ENCODE data around the gene ARHGEF40. TPM values are rescaled to one million over a fixed set of nuclear protein-coding genes. Genes with fewer than 3 reads are reported as not detected.

The ARHGEF40 gene
- total RNA-seq, 1 donor from 2014 or later = 6.8 TPM

DNA sequence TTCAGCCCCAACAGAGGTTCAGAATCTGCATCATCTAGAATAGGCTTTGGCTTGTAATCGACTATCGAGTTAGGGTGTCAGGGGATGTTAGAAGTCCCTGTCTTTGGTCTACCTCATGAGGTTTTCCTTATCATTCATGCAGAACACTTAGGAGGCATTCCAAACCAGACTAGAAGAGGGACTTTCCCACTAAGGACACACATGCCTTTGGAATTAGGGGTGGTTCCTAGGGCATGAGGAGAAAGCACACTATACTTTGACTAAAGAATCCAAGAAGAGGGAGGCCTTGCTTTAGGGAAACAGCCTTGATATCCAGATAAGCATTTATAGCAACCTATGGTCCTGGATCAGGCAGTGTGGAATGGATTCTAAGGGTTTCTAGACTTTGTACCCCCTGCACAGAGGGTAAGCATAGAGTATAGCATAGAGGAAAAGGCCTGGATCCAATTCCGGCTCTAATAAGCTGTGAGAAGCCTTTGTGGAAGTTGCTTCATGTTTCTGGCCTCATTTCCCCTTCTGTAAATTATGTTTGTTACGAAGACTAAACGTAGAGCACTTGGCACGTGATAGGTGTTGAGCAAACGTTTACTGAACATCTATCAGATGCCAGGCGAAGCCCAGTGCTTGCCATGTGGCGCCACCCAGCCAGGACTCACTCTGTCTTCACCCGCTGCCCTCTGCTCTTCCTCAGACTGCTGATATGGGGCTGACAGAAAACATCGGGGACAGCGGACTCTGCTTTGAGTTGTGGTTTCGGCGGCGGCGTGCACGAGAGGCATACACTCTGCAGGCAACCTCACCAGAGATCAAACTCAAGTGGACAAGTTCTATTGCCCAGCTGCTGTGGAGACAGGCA, 15.1 kb downstream of the ARHGEF40 start:
- FAIRE-seq (peak; percentile 58), DNase-seq (ENCODE audit: low read depth) (peak; percentile 74)
- Histone ChIP-seq H3K4me3 (ENCODE audit: low read depth, low read length) (no peak overlapping the region), H3K27me3 (ENCODE audit: control insufficient read depth, insufficient read depth, low read length) (no peaks in the 10 kb centered on the region), H3K36me3 (ENCODE audit: control insufficient read depth, insufficient read depth, low read length) (peaks cover 2% of the 10 kb centered on the region)
- TF ChIP-seq, protein P1, sequence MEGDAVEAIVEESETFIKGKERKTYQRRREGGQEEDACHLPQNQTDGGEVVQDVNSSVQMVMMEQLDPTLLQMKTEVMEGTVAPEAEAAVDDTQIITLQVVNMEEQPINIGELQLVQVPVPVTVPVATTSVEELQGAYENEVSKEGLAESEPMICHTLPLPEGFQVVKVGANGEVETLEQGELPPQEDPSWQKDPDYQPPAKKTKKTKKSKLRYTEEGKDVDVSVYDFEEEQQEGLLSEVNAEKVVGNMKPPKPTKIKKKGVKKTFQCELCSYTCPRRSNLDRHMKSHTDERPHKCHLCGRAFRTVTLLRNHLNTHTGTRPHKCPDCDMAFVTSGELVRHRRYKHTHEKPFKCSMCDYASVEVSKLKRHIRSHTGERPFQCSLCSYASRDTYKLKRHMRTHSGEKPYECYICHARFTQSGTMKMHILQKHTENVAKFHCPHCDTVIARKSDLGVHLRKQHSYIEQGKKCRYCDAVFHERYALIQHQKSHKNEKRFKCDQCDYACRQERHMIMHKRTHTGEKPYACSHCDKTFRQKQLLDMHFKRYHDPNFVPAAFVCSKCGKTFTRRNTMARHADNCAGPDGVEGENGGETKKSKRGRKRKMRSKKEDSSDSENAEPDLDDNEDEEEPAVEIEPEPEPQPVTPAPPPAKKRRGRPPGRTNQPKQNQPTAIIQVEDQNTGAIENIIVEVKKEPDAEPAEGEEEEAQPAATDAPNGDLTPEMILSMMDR (IDR thresholded peaks at IDR 0.05; ENCODE audit: insufficient read depth, low read length, severe bottlenecking) = no peak

DNA sequence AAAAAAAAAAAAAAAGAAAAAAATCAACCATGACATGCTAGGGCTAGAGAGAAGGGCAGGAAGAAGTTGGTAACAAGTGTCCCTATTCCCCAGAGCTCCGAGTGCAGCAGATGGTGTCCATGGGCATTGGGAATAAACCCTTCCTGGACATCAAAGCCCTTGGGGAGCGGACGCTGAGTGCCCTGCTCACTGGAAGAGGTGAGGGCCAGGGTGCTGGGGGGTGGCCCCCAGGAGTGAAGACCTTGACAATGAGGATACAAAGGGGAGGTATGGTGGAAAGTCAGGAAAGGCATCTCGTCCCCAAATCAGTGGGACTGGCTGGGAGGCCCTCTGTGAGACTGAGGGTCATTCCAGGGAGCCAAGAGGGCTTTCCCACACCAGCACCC, 16.8 kb downstream of the ARHGEF40 start:
- TF ChIP-seq, protein P1 (IDR thresholded peaks at IDR 0.05; ENCODE audit: insufficient read depth, low read length, severe bottlenecking) = no peak
- FAIRE-seq (no peak), DNase-seq (ENCODE audit: low read depth) (no peak)
- H3K4me3 ChIP-seq (ENCODE audit: low read depth, low read length) = no peak overlapping the region
- peaks cover 11% of the 10 kb centered on the region for H3K36me3 ChIP-seq (ENCODE audit: control insufficient read depth, insufficient read depth, low read length)
- H3K27me3 ChIP-seq (ENCODE audit: control insufficient read depth, insufficient read depth, low read length) = no peaks in the 10 kb centered on the region

DNA sequence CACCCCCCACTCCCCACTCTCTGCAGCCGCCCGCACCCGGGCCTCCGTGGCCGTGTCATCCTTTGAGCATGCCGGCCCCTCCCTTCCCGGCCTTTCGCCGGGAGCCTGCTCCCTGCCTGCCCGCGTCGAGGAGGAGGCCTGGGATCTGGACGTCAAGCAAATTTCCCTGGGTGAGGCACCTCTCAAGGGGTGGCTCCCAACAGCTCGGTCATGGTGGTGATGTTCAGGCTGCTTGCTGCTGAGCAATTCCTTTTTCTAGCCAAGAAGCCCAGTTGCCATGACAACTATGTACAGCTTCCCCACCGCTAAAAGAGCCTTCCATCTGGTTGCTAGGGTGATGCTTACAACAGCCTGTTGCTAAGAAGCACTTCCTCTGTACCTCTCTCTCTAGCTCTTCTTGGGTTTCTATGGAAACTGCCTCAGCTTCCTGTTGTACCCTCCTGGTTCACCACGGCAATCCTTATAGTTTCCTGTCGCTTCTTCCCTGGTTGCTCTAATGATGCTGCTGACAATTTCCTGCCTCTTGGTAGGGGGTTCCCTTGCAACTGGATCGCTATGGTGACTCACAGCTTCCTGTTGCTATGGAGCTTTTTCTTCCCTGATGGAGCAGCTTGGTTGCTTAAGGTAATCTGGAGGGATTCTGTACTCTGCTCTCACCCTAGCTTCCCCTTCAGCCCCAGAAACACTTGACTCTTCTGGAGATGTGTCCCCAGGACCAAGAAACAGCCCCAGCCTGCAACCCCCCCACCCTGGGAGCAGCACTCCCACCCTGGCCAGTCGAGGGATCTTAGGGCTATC, 17.4 kb downstream of the ARHGEF40 start:
- Histone ChIP-seq H3K36me3 (ENCODE audit: control insufficient read depth, insufficient read depth, low read length) (peaks cover 15% of the 10 kb centered on the region), H3K27me3 (ENCODE audit: control insufficient read depth, insufficient read depth, low read length) (no peaks in the 10 kb centered on the region), H3K4me3 (ENCODE audit: low read depth, low read length) (no peak overlapping the region)
- FAIRE-seq (no peak), DNase-seq (ENCODE audit: low read depth) (peak; percentile 84)
- TF ChIP-seq, protein P1 (IDR thresholded peaks at IDR 0.05; ENCODE audit: insufficient read depth, low read length, severe bottlenecking) = no peak

DNA sequence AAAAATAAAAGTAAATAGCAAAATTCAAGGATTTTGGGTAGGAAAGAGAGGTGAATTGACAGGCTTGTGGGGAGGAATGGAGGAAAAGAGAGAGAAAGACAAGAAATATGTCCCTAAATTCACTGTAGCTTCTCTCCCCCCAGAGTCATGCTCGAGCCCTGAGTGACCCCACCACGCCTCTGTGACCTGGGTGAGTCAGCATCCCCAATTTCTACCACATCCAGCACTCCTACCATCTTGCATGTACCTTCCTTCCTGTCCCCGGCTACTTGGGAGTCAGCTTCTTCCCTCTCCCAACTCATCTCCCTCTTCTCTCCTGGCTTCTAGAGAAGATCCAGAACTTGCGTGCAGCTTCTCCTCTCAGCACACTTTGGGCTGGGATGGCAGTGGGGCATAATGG, 18.6 kb downstream of the ARHGEF40 start:
- DNase-seq (ENCODE audit: low read depth) (no peak), FAIRE-seq (peak; percentile 13)
- Histone ChIP-seq H3K27me3 (ENCODE audit: control insufficient read depth, insufficient read depth, low read length) (no peaks in the 10 kb centered on the region), H3K36me3 (ENCODE audit: control insufficient read depth, insufficient read depth, low read length) (peaks cover 15% of the 10 kb centered on the region), H3K4me3 (ENCODE audit: low read depth, low read length) (no peak overlapping the region)
- TF ChIP-seq, protein P1 (IDR thresholded peaks at IDR 0.05; ENCODE audit: insufficient read depth, low read length, severe bottlenecking) = no peak

DNA sequence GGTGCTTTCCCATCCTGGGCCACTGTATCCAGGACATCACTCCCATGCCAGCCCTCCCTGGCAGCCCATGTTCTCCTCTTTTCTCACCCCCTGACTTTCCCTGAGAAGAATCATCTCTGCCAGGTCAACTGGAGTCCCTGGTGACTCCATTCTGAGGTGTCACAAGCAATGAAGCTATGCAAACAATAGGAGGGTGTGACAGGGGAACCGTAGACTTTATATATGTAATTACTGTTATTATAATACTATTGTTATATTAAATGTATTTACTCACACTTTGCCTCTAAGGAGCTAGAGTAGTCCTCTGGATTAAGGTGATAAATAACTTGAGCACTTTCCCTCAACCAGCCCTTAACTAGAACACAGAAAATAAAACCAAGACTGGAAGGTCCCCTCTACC, 19.2 kb downstream of the ARHGEF40 start:
- Histone ChIP-seq H3K4me3 (ENCODE audit: low read depth, low read length) (no peak overlapping the region), H3K36me3 (ENCODE audit: control insufficient read depth, insufficient read depth, low read length) (peaks cover 15% of the 10 kb centered on the region), H3K27me3 (ENCODE audit: control insufficient read depth, insufficient read depth, low read length) (no peaks in the 10 kb centered on the region)
- TF ChIP-seq, protein P1 (IDR thresholded peaks at IDR 0.05; ENCODE audit: insufficient read depth, low read length, severe bottlenecking) = no peak
- DNase-seq (ENCODE audit: low read depth) (no peak), FAIRE-seq (no peak)

Measured in bronchial epithelial cell (primary cell).